Kidney epithelial cell (primary cell): ENCODE data around the gene CDHR3. TPM values are rescaled to one million over a fixed set of nuclear protein-coding genes. Genes with fewer than 3 reads are reported as not detected.
A peak's percentile ranks its signal among the peaks of the same experiment; 100 is the strongest.

Source experiments
- DNase-seq: peaks from one replicate; pipeline ENCODE4 v3.0.0-alpha.2; 2010; ENCODE audit warnings: low read depth
- H3K27me3 ChIP-seq: 2 replicates; pipeline ENCODE4 v1.6.0; 2011; ENCODE audit warnings: low read length; ENCODE audit not compliant: control insufficient read depth, insufficient read depth
- H3K36me3 ChIP-seq: 2 replicates; pipeline ENCODE4 v1.5.1; 2011; ENCODE audit warnings: low read length; ENCODE audit not compliant: control insufficient read depth, insufficient read depth
- H3K4me3 ChIP-seq: 2 replicates; pipeline ENCODE4 v1.5.1; 2011; ENCODE audit warnings: low read depth, mild to moderate bottlenecking, control low read depth, low read length
- total RNA-seq: library from RNA; depleted of rRNA; stranded (reverse); fragments of >200 nt; gene quantifications from 2 replicates; pipeline ENCODE4 v1.2.3, GENCODE V29; 2015
- TF ChIP-seq, protein P1 (sequence below): IDR thresholded peaks from 2 replicates; pipeline ENCODE4 v1.5.1; 2011; ENCODE audit warnings: mild to moderate bottlenecking, moderate library complexity, low read length, control low read depth, inconsistent platforms; ENCODE audit not compliant: insufficient read depth, poor library complexity, severe bottlenecking

The CDHR3 gene
- 0.55 and 0.96 TPM in 2 replicates for total RNA-seq

DNA sequence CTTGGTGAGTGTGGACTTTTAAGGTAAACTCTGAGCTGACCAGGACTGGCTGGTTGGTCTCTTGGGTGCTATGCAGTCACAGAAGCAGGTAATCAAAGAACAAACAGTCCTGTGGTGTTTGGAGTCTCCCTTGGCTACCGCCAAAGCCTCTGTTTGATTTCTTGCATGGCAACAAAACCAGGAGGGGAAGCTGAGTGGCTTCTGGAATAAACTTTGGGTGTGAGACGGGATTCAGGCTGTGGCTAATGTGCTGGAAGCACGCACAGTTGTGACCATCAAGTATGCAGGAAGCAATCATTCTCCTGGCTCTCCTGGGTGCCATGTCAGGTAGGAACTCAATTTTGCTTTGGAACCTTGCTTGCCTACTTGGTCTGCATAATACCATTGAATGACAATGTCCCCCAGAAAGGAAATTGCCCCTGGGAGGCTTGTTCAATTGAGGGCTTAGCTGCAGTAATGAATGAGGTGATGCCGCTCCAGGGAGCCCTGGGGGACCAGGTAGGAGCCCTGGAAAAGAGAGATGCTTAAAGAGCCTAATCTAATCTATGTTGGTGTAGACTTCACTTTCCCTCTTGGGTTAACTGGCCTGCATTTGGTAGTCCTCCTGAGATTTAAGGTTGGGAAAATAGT is at the start of gene CDHR3:
TSS of gene CDHR3 (plus strand) at position 227 of the 630 bp plus-strand sequence. CDS start at position 282, 55 bp downstream.
- no peaks in the 10 kb centered on the region for H3K36me3 ChIP-seq
- peaks cover 6% of the 10 kb centered on the region for H3K27me3 ChIP-seq
- DNase-seq: no peak
- TF ChIP-seq, protein P1, sequence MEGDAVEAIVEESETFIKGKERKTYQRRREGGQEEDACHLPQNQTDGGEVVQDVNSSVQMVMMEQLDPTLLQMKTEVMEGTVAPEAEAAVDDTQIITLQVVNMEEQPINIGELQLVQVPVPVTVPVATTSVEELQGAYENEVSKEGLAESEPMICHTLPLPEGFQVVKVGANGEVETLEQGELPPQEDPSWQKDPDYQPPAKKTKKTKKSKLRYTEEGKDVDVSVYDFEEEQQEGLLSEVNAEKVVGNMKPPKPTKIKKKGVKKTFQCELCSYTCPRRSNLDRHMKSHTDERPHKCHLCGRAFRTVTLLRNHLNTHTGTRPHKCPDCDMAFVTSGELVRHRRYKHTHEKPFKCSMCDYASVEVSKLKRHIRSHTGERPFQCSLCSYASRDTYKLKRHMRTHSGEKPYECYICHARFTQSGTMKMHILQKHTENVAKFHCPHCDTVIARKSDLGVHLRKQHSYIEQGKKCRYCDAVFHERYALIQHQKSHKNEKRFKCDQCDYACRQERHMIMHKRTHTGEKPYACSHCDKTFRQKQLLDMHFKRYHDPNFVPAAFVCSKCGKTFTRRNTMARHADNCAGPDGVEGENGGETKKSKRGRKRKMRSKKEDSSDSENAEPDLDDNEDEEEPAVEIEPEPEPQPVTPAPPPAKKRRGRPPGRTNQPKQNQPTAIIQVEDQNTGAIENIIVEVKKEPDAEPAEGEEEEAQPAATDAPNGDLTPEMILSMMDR: no peak
- no peak within 1 kb of the TSS for H3K4me3 ChIP-seq

DNA sequence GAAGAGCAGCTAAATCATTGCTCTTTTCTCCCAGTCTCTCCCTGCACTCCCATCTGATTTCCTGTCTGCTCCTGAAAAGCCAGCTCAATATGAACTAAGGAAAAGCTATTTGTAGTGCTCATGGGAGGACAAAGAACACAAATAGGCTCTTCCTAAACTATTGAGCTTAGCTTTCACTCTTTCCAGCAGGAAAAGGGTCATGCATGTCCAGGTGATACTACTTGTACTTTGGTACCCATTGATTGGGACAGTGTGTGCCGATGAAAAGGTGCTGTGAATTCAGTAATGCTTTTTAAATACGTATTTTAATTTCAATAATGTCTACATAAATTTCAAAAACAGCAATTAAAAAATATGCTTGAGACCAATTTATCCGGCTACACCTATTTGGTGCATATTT is 49.1 kb upstream of the CDHR3 start:
- DNase-seq: no peak
- Histone ChIP-seq H3K27me3 (no peaks in the 10 kb centered on the region), H3K4me3 (no peak overlapping the region), H3K36me3 (no peaks in the 10 kb centered on the region)
- TF ChIP-seq, protein P1: no peak

DNA sequence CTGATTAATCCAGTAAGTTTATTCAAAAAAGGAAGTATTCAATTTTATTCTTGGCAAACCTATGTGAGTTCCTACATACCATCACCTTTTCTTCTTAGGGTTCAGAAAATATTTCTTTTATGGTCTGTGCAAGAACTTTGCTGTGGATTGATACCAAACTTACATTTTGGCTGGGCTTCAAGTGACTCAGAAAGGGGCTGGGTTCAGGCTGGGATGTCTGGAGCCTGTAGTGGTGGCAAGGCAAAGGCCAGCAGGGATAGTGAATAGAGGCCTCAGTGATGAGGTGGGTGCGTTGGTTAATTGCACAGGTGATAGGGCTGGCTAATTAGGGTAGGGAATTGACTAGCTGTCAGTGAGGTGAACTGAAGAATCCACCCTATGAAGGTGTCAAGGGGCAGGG is 46.5 kb upstream of the CDHR3 start:
- DNase-seq: no peak
- no peaks in the 10 kb centered on the region for H3K36me3 ChIP-seq
- no peak overlapping the region for H3K4me3 ChIP-seq
- H3K27me3 ChIP-seq: no peaks in the 10 kb centered on the region
- TF ChIP-seq, protein P1: no peak

DNA sequence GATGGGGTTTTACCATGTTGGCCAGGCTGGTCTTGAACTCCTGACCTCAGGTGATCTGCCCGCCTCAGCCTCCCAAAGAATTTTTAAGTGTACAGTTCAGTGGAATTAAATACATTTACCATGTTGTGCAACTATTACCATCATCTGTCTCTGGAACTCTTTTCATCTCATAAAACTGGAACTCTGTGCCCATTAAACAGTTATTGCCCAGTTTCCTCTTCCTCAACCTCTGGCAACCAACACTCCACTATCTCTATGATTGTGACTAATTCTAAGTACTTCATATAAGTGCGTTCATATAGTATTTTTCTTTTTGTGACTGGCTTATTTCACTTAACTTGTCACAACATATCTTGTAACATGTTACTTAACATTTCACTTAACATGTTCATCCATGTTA is 45.4 kb upstream of the CDHR3 start:
- DNase-seq: no peak
- no peaks in the 10 kb centered on the region for H3K27me3 ChIP-seq
- no peak overlapping the region for H3K4me3 ChIP-seq
- H3K36me3 ChIP-seq: no peaks in the 10 kb centered on the region
- TF ChIP-seq, protein P1: no peak

DNA sequence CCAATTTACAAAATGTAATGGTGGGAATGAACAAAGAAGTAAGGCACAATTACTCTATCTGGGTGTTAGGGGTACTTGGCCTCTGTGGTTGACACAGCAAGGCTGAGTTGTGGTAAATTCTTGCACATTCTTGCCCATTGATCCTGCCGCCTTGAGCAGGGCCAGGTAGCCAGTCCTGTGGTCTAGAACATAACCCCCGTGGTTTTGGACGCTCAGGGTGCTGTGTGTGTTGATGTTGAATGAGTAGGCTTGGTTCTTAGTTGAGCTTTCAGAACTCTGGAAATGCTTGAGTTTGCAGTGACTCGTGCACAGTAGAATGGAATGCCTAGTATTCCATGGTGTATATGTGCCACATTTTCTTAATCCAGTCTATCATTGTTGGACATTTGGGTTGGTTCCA is 42.3 kb upstream of the CDHR3 start:
- TF ChIP-seq, protein P1: no peak
- H3K27me3 ChIP-seq: no peaks in the 10 kb centered on the region
- H3K36me3 ChIP-seq: no peaks in the 10 kb centered on the region
- H3K4me3 ChIP-seq: no peak overlapping the region
- DNase-seq: peak; percentile 12

DNA sequence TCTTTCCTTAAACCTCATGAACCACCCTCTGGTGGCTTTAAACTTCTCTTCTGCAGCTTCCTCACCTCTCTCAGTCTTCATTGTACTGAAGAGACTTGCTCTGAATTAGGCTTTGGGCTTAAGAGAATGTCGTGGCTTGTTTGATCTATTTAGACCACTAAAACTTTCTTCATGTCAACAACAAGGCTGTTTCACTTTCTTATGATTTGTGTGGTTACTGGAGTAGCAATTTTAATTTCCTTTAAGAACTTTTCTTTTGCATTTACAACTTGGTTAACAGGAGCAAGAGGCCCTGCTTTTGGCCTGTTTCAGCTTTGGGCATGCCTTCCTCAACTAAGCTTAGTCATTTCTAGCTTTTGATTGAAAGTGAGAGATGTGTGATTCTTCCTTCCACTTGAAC is 38.1 kb upstream of the CDHR3 start:
- Histone ChIP-seq H3K4me3 (no peak overlapping the region), H3K27me3 (no peaks in the 10 kb centered on the region), H3K36me3 (no peaks in the 10 kb centered on the region)
- TF ChIP-seq, protein P1: no peak
- DNase-seq: no peak
